Melanocyte of skin (primary cell): Measurements from ENCODE around the gene IZUMO3. TPM values are rescaled to one million over a fixed set of nuclear protein-coding genes. Genes with fewer than 3 reads are reported as not detected.

Experiments used
- total RNA-seq, 2 donors: library from RNA; depleted of rRNA; stranded (reverse); fragments of >200 nt; gene quantifications; 2 replicates each; pipeline ENCODE4 v1.2.3, GENCODE V29; 2012

The IZUMO3 gene, protein sequence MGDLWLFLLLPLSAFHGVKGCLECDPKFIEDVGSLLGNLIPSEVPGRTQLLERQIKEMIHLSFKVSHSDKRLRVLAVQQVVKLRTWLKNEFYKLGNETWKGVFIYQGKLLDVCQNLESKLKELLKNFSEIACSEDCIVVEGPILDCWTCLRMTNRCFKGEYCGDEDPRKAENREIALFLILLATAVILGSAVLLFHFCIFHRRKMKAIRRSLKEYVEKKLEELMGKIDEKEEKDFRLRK
- total RNA-seq, result not detected

DNA sequence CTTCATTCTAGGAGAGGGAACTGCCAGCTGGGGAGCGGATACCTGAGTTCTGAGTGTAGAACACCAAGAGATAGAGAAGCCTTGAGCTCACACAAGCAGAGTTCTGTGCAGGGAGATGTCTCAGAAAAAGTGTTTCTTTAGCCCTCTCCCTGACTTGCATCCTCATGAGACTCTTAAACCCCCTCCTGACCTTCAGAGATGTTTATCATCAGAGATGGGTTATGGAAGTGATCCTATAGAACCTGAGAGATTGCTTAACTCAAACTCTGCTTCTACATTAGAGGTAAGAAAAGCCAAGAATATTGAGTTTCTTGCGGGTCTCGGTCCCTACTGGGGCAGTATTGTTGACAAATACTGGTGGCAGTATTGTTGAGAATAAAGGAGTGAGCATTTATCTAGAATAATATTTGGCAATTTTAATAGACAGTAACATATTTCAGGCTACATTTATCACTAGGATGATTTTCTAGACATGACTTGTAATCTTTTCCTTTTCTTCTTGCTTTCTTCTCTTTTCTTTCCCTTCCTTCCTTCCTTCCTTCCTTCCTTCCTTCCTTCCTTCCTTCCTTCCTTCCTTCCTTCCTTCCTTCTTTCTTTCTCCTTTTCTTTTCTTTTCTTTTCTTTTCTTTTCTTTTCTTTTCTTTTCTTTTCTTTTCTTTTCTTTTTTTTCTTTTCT, at the start of gene IZUMO3:
Gene IZUMO3 (minus strand): TSS at position 51 of the 676 bp plus-strand sequence. CDS start 248 bp downstream, outside the sequence.

